Lower leg skin (tissue), 3 donors: ENCODE results near the gene VSX1.

Experiments used
- POLR2A ChIP-seq, 2 donors: fragments of 450-650 bp; IDR thresholded peaks; one replicate each; pipeline ENCODE4 v1.6.1; 2016 to 2017; ENCODE audit warnings: antibody characterized with exemption in 2 of 2, mild to moderate bottlenecking in 1 of 2, moderate library complexity in 1 of 2
- TF ChIP-seq, protein P1 (sequence below), 3 donors: fragments of 450-650 bp; IDR thresholded peaks; one replicate each; pipeline ENCODE4 v1.5.1; 2016; ENCODE audit warnings: antibody characterized with exemption in 3 of 3, mild to moderate bottlenecking in 3 of 3, moderate library complexity in 2 of 3

DNA sequence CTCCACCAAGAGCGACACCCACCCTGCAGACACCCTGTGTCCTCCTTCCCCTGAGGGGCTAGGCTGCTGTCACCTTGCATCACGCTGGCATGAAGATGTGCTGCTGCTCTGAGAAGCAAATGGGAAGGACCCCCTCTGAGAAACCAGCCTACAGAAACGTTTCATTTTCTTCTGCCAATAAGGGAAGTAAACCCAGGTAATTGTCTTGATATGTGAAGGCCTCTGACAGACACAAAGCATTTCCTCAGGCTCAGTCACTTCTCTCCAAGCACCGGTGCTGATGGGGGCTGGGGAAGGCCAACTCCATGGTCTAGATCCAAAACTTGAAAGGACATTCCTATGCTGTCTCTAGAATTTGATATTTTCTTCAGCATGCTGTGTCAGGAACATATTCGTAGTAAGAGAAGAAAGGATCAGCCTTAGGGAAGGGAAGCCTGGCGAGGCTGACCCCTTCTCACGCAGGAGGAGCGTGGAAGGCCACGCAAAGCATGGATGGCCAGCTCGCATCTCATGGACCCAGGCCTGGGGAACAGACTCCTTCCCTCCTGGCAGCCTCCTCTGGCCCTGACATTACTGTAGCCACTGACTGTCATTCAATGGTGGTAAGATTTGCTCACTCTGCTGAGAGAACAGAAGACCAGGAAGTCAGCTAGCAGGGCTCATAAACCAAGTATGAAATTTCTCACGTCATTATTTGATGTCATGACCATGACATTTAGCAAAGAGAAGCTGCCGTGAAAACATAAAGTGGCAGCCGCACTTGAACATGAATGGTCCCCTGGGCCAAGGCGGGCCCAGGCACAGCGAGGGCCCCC lies 44.4 kb downstream of the VSX1 start:
- TF ChIP-seq, protein P1, sequence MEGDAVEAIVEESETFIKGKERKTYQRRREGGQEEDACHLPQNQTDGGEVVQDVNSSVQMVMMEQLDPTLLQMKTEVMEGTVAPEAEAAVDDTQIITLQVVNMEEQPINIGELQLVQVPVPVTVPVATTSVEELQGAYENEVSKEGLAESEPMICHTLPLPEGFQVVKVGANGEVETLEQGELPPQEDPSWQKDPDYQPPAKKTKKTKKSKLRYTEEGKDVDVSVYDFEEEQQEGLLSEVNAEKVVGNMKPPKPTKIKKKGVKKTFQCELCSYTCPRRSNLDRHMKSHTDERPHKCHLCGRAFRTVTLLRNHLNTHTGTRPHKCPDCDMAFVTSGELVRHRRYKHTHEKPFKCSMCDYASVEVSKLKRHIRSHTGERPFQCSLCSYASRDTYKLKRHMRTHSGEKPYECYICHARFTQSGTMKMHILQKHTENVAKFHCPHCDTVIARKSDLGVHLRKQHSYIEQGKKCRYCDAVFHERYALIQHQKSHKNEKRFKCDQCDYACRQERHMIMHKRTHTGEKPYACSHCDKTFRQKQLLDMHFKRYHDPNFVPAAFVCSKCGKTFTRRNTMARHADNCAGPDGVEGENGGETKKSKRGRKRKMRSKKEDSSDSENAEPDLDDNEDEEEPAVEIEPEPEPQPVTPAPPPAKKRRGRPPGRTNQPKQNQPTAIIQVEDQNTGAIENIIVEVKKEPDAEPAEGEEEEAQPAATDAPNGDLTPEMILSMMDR (IDR thresholded peaks at IDR 0.05) = no peak
- TF ChIP-seq POLR2A (IDR thresholded peaks at IDR 0.05) = no peak
